Measurements from ENCODE around the gene RTP2. TPM values are rescaled to one million over a fixed set of nuclear protein-coding genes. Genes with fewer than 3 reads are reported as not detected.

The RTP2 gene
- total RNA-seq, 1 donor from 2014 or later = not detected

GRCh38 chr3:187739561-187740332 lies 37.4 kb upstream of the RTP2 start:
- DNase-seq (ENCODE audit: low spot score) (peak; percentile 91), ATAC-seq (peak; percentile 40)
- intact Hi-C loops (cut with DNase I) = loop anchor here (2.0 kb wide), 1 partner anchor 1213 kb away; no protein-coding TSS in a partner anchor

- peak; percentile 0 for ATAC-seq
- intact Hi-C loops (cut with DNase I) = no loop called here
Observed at GRCh38 chr3:187739094-187739560, 36.8 kb upstream of the RTP2 start.

GRCh38 chr3:187738331-187739093 lies 36.2 kb upstream of the RTP2 start:
- ATAC-seq (peak; percentile 72), DNase-seq (ENCODE audit: low spot score) (peak; percentile 94)
- intact Hi-C loops (cut with DNase I) = no loop called here

More at GRCh38 chr3:187739094-187739560, 36.8 kb upstream of the RTP2 start:
- peak; percentile 79 for DNase-seq (ENCODE audit: low spot score)

- intact Hi-C loops (cut with DNase I) = no loop called here
- ATAC-seq (no peak), DNase-seq (ENCODE audit: low spot score) (no peak)
Observed at GRCh38 chr3:187738071-187738330, 35.6 kb upstream of the RTP2 start.

GRCh38 chr3:187737368-187738070 lies 35.2 kb upstream of the RTP2 start:
- peak; percentile 88 for DNase-seq (ENCODE audit: low spot score)
- ATAC-seq = peak; percentile 31
- intact Hi-C loops (cut with DNase I) = no loop called here

GRCh38 chr3:187737006-187737367 lies 34.6 kb upstream of the RTP2 start:
- ATAC-seq = no peak
- DNase-seq (ENCODE audit: low spot score) = peak; percentile 61
- intact Hi-C loops (cut with DNase I) = no loop called here

- ATAC-seq (no peak), DNase-seq (ENCODE audit: low spot score) (peak; percentile 61)
- intact Hi-C loops (cut with DNase I) = no loop called here
Observed at GRCh38 chr3:187736418-187736871, 34.1 kb upstream of the RTP2 start.

GRCh38 chr3:187735837-187736236 lies 33.5 kb upstream of the RTP2 start:
- ATAC-seq (no peak), DNase-seq (ENCODE audit: low spot score) (no peak)
- intact Hi-C loops (cut with DNase I) = no loop called here

- intact Hi-C loops (cut with DNase I) = no loop called here
- ATAC-seq = no peak
- no peak for DNase-seq (ENCODE audit: low spot score)
Observed at GRCh38 chr3:187735383-187735782, 33.0 kb upstream of the RTP2 start.

GRCh38 chr3:187734841-187735240 lies 32.5 kb upstream of the RTP2 start:
- ATAC-seq = no peak
- intact Hi-C loops (cut with DNase I) = no loop called here

GRCh38 chr3:187733371-187733770 lies 31.0 kb upstream of the RTP2 start:
- intact Hi-C loops (cut with DNase I) = no loop called here
- DNase-seq (ENCODE audit: low spot score) (no peak), ATAC-seq (no peak)

More at GRCh38 chr3:187734841-187735240, 32.5 kb upstream of the RTP2 start:
- no peak for DNase-seq (ENCODE audit: low spot score)

- intact Hi-C loops (cut with DNase I) = loop anchor here (10.0 kb wide), 1 partner anchor 1405 kb away; no protein-coding TSS in a partner anchor
- ATAC-seq = peak; percentile 11
- DNase-seq (ENCODE audit: low spot score) = no peak
Observed at GRCh38 chr3:187729598-187729997, 27.2 kb upstream of the RTP2 start.

GRCh38 chr3:187728940-187729583 lies 26.7 kb upstream of the RTP2 start:
- DNase-seq (ENCODE audit: low spot score) = no peak
- intact Hi-C loops (cut with DNase I) = loop anchor here (10.0 kb wide), 1 partner anchor 1406 kb away; no protein-coding TSS in a partner anchor
- peak; percentile 2 for ATAC-seq

GRCh38 chr3:187728248-187728647 lies 25.9 kb upstream of the RTP2 start:
- ATAC-seq (peak; percentile 2), DNase-seq (ENCODE audit: low spot score) (no peak)
- intact Hi-C loops (cut with DNase I) = loop anchor here (10.0 kb wide), 1 partner anchor 1407 kb away; no protein-coding TSS in a partner anchor

- intact Hi-C loops (cut with DNase I) = loop anchor here (10.0 kb wide), 1 partner anchor 1408 kb away; no protein-coding TSS in a partner anchor
- ATAC-seq = no peak
Observed at GRCh38 chr3:187726564-187726963, 24.2 kb upstream of the RTP2 start.

GRCh38 chr3:187725653-187726370 lies 23.5 kb upstream of the RTP2 start:
- intact Hi-C loops (cut with DNase I) = loop anchor here (10.0 kb wide), 1 partner anchor 1409 kb away; no protein-coding TSS in a partner anchor
- DNase-seq (ENCODE audit: low spot score) = no peak
- ATAC-seq = no peak

More at GRCh38 chr3:187726564-187726963, 24.2 kb upstream of the RTP2 start:
- no peak for DNase-seq (ENCODE audit: low spot score)

GRCh38 chr3:187725224-187725623 lies 22.9 kb upstream of the RTP2 start:
- ATAC-seq (no peak), DNase-seq (ENCODE audit: low spot score) (no peak)
- intact Hi-C loops (cut with DNase I) = loop anchor here (10.0 kb wide), 1 partner anchor 1410 kb away; no protein-coding TSS in a partner anchor

GRCh38 chr3:187722206-187722612 lies 19.9 kb upstream of the RTP2 start:
- DNase-seq (ENCODE audit: low spot score) = no peak
- no peak for ATAC-seq

More at GRCh38 chr3:187722206-187722612, 19.9 kb upstream of the RTP2 start:
- intact Hi-C loops (cut with DNase I) = loop anchor here (10.0 kb wide), 1 partner anchor 1413 kb away; no protein-coding TSS in a partner anchor
